ENCODE data around the gene ATP8A1.

Gene ATP8A1

GRCh38 chr4:42636645-42636949, 20.3 kb downstream of the ATP8A1 start:
- Histone ChIP-seq H3K27ac (no peak overlapping the region), H3K4me2 (ENCODE audit: low read length) (no peak overlapping the region), H3K9me3 (ENCODE audit: control insufficient read depth, low read length) (no peaks in the 10 kb centered on the region), H3K9ac (no peak overlapping the region), H3K4me3 (ENCODE audit: low read depth, low read length) (no peak overlapping the region), H3K36me3 (ENCODE audit: control insufficient read depth, insufficient read depth, low read length) (no peaks in the 10 kb centered on the region), H2AFZ (no peak overlapping the region), H3K4me1 (no peaks in the 10 kb centered on the region), H3K27me3 (ENCODE audit: control insufficient read depth, insufficient read depth, low read length) (no peaks in the 10 kb centered on the region), H3K79me2 (peaks cover 2% of the 10 kb centered on the region)
- TF ChIP-seq, protein P1, sequence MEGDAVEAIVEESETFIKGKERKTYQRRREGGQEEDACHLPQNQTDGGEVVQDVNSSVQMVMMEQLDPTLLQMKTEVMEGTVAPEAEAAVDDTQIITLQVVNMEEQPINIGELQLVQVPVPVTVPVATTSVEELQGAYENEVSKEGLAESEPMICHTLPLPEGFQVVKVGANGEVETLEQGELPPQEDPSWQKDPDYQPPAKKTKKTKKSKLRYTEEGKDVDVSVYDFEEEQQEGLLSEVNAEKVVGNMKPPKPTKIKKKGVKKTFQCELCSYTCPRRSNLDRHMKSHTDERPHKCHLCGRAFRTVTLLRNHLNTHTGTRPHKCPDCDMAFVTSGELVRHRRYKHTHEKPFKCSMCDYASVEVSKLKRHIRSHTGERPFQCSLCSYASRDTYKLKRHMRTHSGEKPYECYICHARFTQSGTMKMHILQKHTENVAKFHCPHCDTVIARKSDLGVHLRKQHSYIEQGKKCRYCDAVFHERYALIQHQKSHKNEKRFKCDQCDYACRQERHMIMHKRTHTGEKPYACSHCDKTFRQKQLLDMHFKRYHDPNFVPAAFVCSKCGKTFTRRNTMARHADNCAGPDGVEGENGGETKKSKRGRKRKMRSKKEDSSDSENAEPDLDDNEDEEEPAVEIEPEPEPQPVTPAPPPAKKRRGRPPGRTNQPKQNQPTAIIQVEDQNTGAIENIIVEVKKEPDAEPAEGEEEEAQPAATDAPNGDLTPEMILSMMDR (IDR thresholded peaks at IDR 0.05): no peak

DNA sequence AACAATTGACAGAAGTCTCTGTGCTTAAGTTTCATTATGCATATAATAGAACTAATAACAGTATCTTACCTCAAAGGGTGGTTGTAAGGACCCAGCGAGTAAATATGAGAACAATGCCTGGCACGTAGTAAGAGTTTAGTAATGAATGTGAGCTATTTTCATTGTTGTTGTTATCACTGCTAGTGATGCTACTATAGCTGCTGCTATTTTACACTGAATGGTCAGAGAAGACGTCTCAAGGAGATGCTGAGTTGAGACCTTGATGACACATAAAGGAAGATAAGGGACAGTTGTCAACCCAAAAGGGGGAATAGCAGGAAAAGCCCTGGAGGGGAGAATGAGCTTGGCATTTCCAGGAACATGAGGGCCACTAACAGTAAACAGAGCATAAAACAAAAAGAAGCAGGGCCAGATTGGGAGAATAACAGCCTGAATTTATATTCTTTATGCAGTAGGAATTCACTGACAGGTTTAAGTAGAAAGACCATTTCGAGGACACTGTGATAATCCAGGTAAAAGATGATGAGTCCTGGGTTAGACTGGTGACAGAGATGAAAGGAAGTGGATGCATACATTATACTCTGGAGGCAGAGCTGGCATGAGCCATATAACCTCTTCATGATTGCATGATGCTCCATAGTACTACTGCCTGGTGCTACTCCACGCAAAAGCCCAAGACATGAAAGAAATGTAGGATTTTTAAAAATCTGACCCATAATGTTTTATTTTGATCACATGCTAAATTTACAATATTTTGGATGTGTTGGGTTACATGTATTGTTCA, 23.1 kb downstream of the ATP8A1 start:
- Histone ChIP-seq H3K36me3 (ENCODE audit: control insufficient read depth, insufficient read depth, low read length) (no peaks in the 10 kb centered on the region), H3K4me2 (ENCODE audit: low read length) (no peak overlapping the region), H2AFZ (no peak overlapping the region), H3K4me3 (ENCODE audit: low read depth, low read length) (no peak overlapping the region), H3K27me3 (ENCODE audit: control insufficient read depth, insufficient read depth, low read length) (no peaks in the 10 kb centered on the region), H3K9me3 (ENCODE audit: control insufficient read depth, low read length) (no peaks in the 10 kb centered on the region), H3K79me2 (peaks cover 5% of the 10 kb centered on the region), H3K27ac (no peak overlapping the region), H3K4me1 (no peaks in the 10 kb centered on the region), H3K9ac (no peak overlapping the region)
- TF ChIP-seq, protein P1 (IDR thresholded peaks at IDR 0.05): no peak

- H3K79me2 ChIP-seq: peaks cover 2% of the 10 kb centered on the region
- no peak overlapping the region for H3K4me2 ChIP-seq (ENCODE audit: low read length)
- no peaks in the 10 kb centered on the region for H3K36me3 ChIP-seq (ENCODE audit: control insufficient read depth, insufficient read depth, low read length)
- H3K27me3 ChIP-seq (ENCODE audit: control insufficient read depth, insufficient read depth, low read length): no peaks in the 10 kb centered on the region
- no peak overlapping the region for H3K4me3 ChIP-seq (ENCODE audit: low read depth, low read length)
- H3K9ac ChIP-seq: no peak overlapping the region
- TF ChIP-seq, protein P1 (IDR thresholded peaks at IDR 0.05): no peak
- H3K4me1 ChIP-seq: no peaks in the 10 kb centered on the region
- H2AFZ ChIP-seq: no peak overlapping the region
- H3K9me3 ChIP-seq (ENCODE audit: control insufficient read depth, low read length): no peaks in the 10 kb centered on the region
- no peak overlapping the region for H3K27ac ChIP-seq
These were observed 24.1 kb downstream of the ATP8A1 start for GRCh38 chr4:42632653-42633382.

- TF ChIP-seq, protein P1 (IDR thresholded peaks at IDR 0.05): no peak
- no peaks in the 10 kb centered on the region for H3K27me3 ChIP-seq (ENCODE audit: control insufficient read depth, insufficient read depth, low read length)
- no peak overlapping the region for H3K4me3 ChIP-seq (ENCODE audit: low read depth, low read length)
- no peak overlapping the region for H3K4me2 ChIP-seq (ENCODE audit: low read length)
- no peaks in the 10 kb centered on the region for H3K36me3 ChIP-seq (ENCODE audit: control insufficient read depth, insufficient read depth, low read length)
- no peak overlapping the region for H3K9ac ChIP-seq
- peaks cover 6% of the 10 kb centered on the region for H3K4me1 ChIP-seq
- H3K9me3 ChIP-seq (ENCODE audit: control insufficient read depth, low read length): no peaks in the 10 kb centered on the region
- H3K79me2 ChIP-seq: peaks cover 2% of the 10 kb centered on the region
- H3K27ac ChIP-seq: no peak overlapping the region
- H2AFZ ChIP-seq: no peak overlapping the region
These were observed 26.0 kb downstream of the ATP8A1 start for GRCh38 chr4:42630908-42631307.

Data from parathyroid adenoma (tissue), 2 donors.